Caco-2 (cell line): ENCODE data around the gene RAB36. TPM values are rescaled to one million over a fixed set of nuclear protein-coding genes. Genes with fewer than 3 reads are reported as not detected.

Experiments used
- BruUV-seq: library from RNA; stranded (reverse); fragments of 400-500 nt; replicated peaks from 2 replicates; lab custom pipeline; 2021; lab: Mats Ljungman, UMichigan
- CTCF ChIA-PET: fragments of 300-600 bp; sonication (Branson Sonifier 250); formaldehyde crosslinking; loops from one replicate; lab custom pipeline; 2022; ENCODE audit warnings: antibody characterized with exemption; lab: Charles Lee
- POLR2A ChIA-PET: fragments of 300-600 bp; sonication (Branson Sonifier 250); formaldehyde crosslinking; loops from one replicate; lab custom pipeline; 2022; ENCODE audit warnings: antibody characterized with exemption; lab: Charles Lee
- DNase-seq, 2 experiments: peaks; one replicate each; pipeline versions ENCODE4 v3.0.0 to v3.0.0-alpha.2; 2020 to 2022
- H3K27me3 ChIP-seq: replicated peaks from 2 replicates; pipeline ENCODE4 v1.6.0; 2011; ENCODE audit warnings: low read length; ENCODE audit not compliant: control insufficient read depth, insufficient read depth
- H3K36me3 ChIP-seq: 2 replicates; pipeline ENCODE4 v1.5.1; 2011; ENCODE audit warnings: low read length; ENCODE audit not compliant: control insufficient read depth, insufficient read depth
- H3K4me1 ChIP-seq: fragments of 250-450 bp; sonication (Bioruptor Pico); 2 replicates; pipeline ENCODE4 v1.5.1; 2020; ENCODE audit warnings: mild to moderate bottlenecking
- H3K4me3 ChIP-seq: 2 replicates; pipeline ENCODE4 v1.5.1; 2011; ENCODE audit warnings: low read depth, mild to moderate bottlenecking, control low read depth, low read length
- H3K9me3 ChIP-seq: fragments of 250-450 bp; sonication (Bioruptor Pico); 2 replicates; pipeline ENCODE4 v1.5.1; 2020; ENCODE audit warnings: mild to moderate bottlenecking, moderate library complexity
- H3K27ac Mint-ChIP-seq: one replicate; pipeline ENCODE4 v1.8.0; 2022; ENCODE audit warnings: mixed read lengths; ENCODE audit not compliant: unreplicated experiment
- H3K27me3 Mint-ChIP-seq: one replicate; pipeline ENCODE4 v1.8.0; 2022; ENCODE audit warnings: mixed read lengths; ENCODE audit not compliant: insufficient read depth, unreplicated experiment
- H3K36me3 Mint-ChIP-seq: one replicate; pipeline ENCODE4 v1.8.0; 2022; ENCODE audit warnings: mild to moderate bottlenecking, mixed read lengths; ENCODE audit not compliant: insufficient read depth, unreplicated experiment
- H3K4me1 Mint-ChIP-seq: one replicate; pipeline ENCODE4 v1.8.0; 2022; ENCODE audit warnings: low read depth, mixed read lengths; ENCODE audit not compliant: unreplicated experiment
- H3K4me3 Mint-ChIP-seq: one replicate; pipeline ENCODE4 v1.8.0; 2022; ENCODE audit warnings: mild to moderate bottlenecking, moderate library complexity, mixed read lengths; ENCODE audit not compliant: unreplicated experiment
- H3K9me3 Mint-ChIP-seq: one replicate; pipeline ENCODE4 v1.8.0; 2022; ENCODE audit warnings: mixed read lengths; ENCODE audit not compliant: unreplicated experiment
- CTCF ChIP-seq, 2 experiments: fragments of 200-600 bp in 1 of 2; IDR thresholded peaks; 1 replicate in 1 of 2; 2 replicates in 1 of 2; pipeline versions ENCODE4 v1.5.1 to v1.8.0; 2011 to 2022; ENCODE audit warnings: antibody characterized with exemption in 1 of 2, control low read depth in 1 of 2, inconsistent platforms in 1 of 2, low read depth in 1 of 2, low read length in 1 of 2, mild to moderate bottlenecking in 1 of 2, moderate library complexity in 1 of 2; ENCODE audit not compliant: insufficient read depth in 1 of 2, severe bottlenecking in 1 of 2, unreplicated experiment in 1 of 2
- intact Hi-C: fragments of 100-400 bp; cut with micrococcal nuclease; formaldehyde crosslinking; loops from one replicate; pipeline ENCODE4 v1.10.0; 2022; ENCODE audit not compliant: unreplicated experiment
- total RNA-seq: library from RNA; stranded (reverse); gene quantifications from 2 replicates; pipeline ENCODE4 v1.2.3, GENCODE V29; 2022

Gene RAB36
- total RNA-seq, 1 experiment from 2014 or later: 0.52 TPM

GRCh38 chr22:23117275-23117674 is 28.0 kb upstream of the RAB36 start:
- Mint-ChIP-seq H3K9me3 (no peaks in the 10 kb centered on the region), H3K4me1 (no peaks in the 10 kb centered on the region), H3K27me3 (no peaks in the 10 kb centered on the region), H3K4me3 (no peak overlapping the region), H3K27ac (no peak overlapping the region), H3K36me3 (no peaks in the 10 kb centered on the region)
- no TSS peak for BruUV-seq
- intact Hi-C loops: no loop called here
- no peak overlapping the region for H3K4me3 ChIP-seq
- POLR2A ChIA-PET: no interaction called here
- TF ChIP-seq CTCF (IDR thresholded peaks at IDR 0.05; ENCODE audit: insufficient read depth in 1 of 2, low read depth in 1 of 2, low read length in 1 of 2, severe bottlenecking in 1 of 2, unreplicated experiment in 1 of 2): no peak
- no peaks in the 10 kb centered on the region for H3K9me3 ChIP-seq
- H3K27me3 ChIP-seq: no peaks in the 10 kb centered on the region
- no peaks in the 10 kb centered on the region for H3K4me1 ChIP-seq
- CTCF ChIA-PET: interaction anchor here (1.1 kb wide), 1 partner anchor 44 kb away, joined by 3 read pairs; no protein-coding TSS in a partner anchor
- no peak for DNase-seq
- H3K36me3 ChIP-seq: no peaks in the 10 kb centered on the region

DNA sequence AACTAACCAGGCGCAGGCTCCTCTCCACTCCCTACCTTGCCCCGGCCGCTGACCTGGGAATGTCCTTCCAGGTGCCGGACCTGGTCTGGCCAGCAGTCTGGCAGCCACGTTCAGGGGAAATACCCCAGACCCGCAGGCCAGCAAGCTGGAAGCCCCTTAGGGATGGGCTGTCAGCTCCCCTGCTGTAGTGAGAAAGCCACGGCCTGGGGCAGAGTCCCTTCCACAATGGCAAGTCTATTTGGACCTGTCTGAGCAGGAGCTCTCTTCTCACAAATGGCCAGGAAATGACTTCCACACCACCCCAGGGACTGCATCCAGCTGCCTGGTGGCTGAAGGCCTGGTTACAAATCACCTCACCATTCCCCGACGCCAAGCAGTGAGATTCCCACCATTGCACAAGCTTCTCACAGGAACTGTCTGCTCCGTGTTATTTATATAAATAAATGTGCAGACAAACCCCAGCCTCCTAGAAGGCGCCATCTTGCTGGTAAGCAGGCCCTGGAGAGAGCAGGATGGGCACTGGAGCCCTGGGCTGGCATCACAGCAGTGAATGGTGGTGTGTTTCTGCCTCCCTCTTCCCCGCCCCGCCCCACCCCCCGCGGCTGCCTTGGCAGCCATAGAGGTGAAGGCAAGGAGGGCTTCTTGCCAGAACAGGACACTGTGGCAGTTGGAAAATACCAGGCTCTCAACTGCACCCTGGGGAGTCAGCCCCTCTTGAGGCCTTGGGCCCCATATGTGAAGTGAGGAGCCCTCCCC is 27.2 kb upstream of the RAB36 start:
- H3K36me3 Mint-ChIP-seq: no peaks in the 10 kb centered on the region
- no peaks in the 10 kb centered on the region for H3K9me3 Mint-ChIP-seq
- no peak overlapping the region for H3K4me3 Mint-ChIP-seq
- no peak for DNase-seq
- no peak overlapping the region for H3K27ac Mint-ChIP-seq
- Histone ChIP-seq H3K9me3 (no peaks in the 10 kb centered on the region), H3K4me3 (no peak overlapping the region), H3K27me3 (no peaks in the 10 kb centered on the region), H3K36me3 (no peaks in the 10 kb centered on the region), H3K4me1 (no peaks in the 10 kb centered on the region)
- no peaks in the 10 kb centered on the region for H3K4me1 Mint-ChIP-seq
- H3K27me3 Mint-ChIP-seq: no peaks in the 10 kb centered on the region
- no TSS peak for BruUV-seq
- POLR2A ChIA-PET: no interaction called here
- CTCF ChIA-PET: interaction anchor here (1.1 kb wide), 1 partner anchor 43 kb away, joined by 3 read pairs; no protein-coding TSS in a partner anchor
- no peak for TF ChIP-seq CTCF (IDR thresholded peaks at IDR 0.05; ENCODE audit: insufficient read depth in 1 of 2, low read depth in 1 of 2, low read length in 1 of 2, severe bottlenecking in 1 of 2, unreplicated experiment in 1 of 2)
- intact Hi-C loops: no loop called here

DNA sequence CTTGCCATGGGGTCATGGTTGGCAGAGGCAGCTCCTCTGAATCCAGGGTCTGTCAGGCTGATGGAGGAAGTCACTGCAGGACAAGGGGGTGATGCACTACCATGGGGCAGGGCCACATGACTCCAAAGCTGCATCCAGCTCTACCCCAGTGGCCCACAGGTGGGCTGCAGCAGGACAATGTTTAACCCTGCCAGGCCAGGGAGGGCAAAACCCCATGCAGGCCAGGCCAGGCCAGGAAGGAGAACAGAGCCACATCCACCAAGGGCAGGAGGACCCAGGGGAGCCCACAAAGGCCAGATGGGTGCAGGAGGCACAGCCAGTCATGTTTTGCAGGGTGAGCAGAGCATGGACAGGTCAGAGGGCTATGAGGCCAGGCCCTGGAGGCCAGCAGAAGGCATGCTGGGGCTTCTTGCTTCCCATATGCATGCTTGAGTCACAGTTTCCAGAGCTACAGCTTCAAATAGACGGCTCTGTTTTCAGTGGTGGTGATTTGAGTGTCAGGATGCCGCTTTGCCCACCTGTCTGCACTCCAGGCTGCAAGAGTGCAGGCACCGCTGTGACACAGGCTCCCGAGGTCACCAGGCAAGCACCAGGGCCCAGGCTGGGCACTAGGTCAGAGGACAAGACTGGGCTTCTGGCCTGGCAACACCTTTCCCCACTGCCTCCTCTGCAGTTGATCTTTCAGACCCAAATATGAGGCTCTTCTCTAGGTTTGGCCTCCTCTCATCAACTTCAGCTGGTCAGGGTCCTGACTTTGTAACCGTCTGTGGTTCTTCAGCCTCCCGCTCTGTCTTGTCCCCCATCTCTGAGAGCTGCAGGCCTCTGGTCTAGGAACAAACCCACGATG is 26.4 kb upstream of the RAB36 start:
- Mint-ChIP-seq H3K27me3 (no peaks in the 10 kb centered on the region), H3K4me1 (no peaks in the 10 kb centered on the region), H3K36me3 (no peaks in the 10 kb centered on the region), H3K4me3 (no peak overlapping the region), H3K9me3 (no peaks in the 10 kb centered on the region), H3K27ac (no peak overlapping the region)
- CTCF ChIA-PET: interaction anchor here (1.1 kb wide), 1 partner anchor 42 kb away, joined by 3 read pairs; no protein-coding TSS in a partner anchor
- TF ChIP-seq CTCF (IDR thresholded peaks at IDR 0.05; ENCODE audit: insufficient read depth in 1 of 2, low read depth in 1 of 2, low read length in 1 of 2, severe bottlenecking in 1 of 2, unreplicated experiment in 1 of 2): no peak
- POLR2A ChIA-PET: no interaction called here
- no peaks in the 10 kb centered on the region for H3K4me1 ChIP-seq
- no peaks in the 10 kb centered on the region for H3K9me3 ChIP-seq
- no peaks in the 10 kb centered on the region for H3K27me3 ChIP-seq
- no TSS peak for BruUV-seq
- no peaks in the 10 kb centered on the region for H3K36me3 ChIP-seq
- intact Hi-C loops: no loop called here
- H3K4me3 ChIP-seq: no peak overlapping the region
- DNase-seq: no peak
